Measurements from ENCODE around the gene GRB10.
A peak's percentile ranks its signal among the peaks of the same experiment; 100 is the strongest.

The GRB10 gene

GRCh38 chr7:50652400-50653125 is 130.1 kb downstream of the GRB10 start:
- DNase-seq: no peak

DNA sequence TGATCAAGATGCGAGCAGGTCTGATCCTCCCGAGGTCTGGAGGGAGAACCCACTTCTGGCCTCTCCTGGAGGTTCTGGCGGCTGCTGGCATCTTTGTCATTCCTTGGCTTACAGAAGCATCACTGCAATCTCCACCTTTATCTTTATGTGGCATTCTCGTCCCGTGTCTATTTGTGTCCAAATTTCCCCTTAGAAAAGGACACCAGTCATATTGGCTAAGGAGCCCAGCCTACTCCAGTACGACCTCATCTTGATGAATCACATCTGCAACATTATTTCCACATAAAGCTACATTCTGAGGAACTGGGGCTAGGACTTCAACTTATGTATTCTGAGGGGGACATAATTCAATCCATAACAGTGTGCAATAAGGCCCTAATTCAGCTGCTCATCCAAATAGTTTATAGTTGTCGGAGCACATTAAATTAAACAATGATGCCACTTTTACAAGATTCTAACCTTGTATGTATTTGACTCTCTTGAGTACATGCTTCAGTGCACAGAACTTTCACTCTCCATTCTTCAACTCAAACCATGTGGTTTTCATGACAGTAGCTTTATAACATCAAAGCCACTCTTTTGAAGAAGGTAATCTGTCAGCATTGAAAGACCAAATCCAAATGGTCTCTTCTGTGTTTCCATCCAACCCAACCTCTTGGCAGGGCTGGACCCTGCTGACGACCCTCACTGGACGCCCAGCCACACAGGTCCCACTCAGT is 131.3 kb downstream of the GRB10 start:
- no peak for DNase-seq

DNA sequence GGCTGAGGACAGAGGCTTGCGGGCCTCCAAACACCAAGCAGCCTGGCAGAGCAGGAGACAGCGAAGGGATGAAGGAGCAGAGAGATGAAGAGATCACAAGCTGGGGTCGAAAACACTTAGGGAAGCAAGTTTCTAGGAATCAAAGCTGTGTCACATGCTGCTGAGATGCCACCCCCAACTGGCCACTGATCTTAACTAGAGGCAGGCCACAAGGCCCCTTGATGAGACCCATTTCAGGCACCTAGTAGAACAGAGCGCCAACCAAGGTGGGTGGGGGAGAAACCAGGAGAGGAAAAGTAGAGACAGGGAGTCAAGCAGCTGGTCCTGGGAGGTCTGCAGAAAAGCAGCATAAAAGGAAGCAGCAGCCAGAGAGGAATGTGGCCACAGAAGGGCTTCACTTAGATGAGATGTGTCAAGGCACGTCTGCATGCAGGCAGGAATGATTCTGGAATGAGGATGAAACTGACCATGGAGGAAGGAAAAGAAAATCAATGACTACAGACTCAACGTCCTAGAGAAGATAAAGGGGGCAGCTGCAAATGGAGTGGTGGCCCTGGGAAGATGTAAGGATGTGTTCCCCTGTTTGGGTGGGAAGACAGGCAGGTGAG is 132.5 kb downstream of the GRB10 start:
- DNase-seq: no peak

DNA sequence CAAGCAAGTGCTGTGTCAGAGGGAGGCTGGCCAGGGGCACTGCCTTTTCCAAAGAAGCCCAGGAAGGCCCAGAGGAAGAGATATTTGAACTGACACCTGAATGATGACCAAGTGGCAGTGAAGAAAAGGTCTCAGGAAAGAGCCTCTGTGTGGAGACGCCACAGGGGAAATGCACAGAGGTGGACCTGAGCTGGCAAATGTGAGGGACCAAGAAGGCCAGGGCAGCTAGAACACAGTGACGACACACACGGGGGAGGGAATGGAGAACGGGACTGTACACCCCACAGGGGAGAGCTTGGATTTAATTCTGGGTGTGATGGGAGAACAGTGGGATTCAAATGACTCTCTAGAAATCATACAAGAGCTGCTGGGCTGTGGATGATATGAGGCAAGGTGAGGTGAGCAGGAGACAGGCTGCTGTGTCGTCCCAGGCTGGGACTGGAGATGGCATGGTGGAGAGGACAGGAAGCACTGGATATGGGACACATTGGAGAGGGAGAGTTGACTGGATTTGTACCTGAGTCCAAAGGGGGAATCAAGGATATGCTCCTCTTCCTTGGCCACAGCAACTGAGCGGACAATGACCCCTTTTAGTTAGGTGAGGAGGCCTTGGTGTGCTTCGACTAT is 133.3 kb downstream of the GRB10 start:
- no peak for DNase-seq

- DNase-seq: no peak
Measured at GRCh38 chr7:50648570-50649169, 134.0 kb downstream of the GRB10 start.

DNA sequence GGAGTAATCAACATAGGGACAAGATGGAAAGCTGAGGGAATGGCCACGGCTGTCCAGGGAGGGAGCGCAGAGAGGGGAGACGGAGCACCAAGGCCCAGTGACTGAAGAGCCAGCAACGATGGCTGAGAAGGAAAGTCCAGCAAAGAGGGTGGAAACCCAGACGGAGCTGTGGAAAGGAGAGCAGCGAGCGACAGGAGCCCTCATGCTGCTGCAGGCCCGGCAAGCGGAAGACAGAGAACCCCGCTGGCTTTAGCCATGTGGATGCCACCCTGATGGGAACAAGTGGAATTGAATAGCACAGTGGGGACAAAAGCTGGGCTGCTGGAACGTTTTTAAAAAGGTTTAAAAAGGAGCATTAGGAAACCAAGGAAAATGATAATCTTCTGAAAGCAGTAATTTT is 134.6 kb downstream of the GRB10 start:
- no peak for DNase-seq

GRCh38 chr7:50647286-50647980 is 135.3 kb downstream of the GRB10 start:
- no peak for DNase-seq

DNA sequence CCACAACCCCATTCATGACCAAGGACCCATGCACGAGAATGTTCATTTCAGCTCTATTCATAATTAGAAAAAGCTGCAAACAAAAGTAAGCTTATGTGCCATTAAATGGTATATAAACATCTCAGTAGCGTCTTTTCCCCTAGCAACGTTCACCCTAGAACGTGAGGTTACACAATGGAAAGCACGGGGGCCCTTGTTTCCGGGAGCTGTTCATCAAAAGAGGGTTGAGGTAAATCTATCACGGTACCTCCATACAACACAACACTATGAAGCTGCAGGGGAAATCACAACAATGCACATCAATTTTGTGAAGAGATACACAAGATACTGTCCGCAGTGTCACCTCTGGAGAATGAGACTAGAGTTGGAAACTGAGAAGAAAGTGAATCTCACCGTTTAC is 136.6 kb downstream of the GRB10 start:
- DNase-seq: no peak

GRCh38 chr7:50645186-50645585 is 137.5 kb downstream of the GRB10 start:
- no peak for DNase-seq

DNA sequence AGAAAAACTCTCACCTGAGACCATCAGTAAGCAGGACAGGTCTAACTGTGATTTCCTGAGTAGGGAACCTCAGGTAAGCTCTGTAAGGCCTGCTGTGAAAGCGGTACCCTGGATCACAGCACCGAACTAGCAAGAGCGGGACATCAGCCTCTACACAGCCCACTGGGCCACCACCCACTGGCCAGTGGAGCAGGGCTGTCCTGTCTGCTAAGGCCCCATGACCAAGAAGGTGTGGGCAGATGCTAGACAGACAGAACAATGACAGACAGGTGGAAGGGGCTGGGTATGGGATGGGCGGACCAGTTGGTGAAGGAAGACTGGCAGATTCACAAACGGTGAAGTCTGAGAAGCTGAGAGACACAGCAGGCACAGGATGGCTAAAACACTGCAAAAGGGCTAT is 138.1 kb downstream of the GRB10 start:
- no peak for DNase-seq

DNA sequence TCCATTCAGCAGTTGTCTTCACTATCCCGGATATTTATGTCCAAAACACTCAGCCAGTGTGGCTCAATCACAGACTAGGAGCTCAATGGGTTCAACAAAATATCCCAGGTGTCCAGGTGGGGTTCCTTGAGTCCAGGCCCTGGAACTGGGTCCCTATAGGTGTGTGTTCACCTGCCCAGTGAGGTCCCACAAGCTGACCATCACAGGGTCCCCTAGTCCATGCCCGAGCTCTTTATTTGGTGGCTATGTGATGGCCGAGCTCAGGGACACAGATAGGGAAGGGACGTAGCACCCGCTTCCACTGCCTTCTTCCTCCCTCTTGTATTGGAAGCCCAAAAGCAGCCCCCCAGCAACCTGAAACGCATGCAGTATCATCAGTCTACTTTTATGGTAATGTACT is 138.6 kb downstream of the GRB10 start:
- no peak for DNase-seq

DNA sequence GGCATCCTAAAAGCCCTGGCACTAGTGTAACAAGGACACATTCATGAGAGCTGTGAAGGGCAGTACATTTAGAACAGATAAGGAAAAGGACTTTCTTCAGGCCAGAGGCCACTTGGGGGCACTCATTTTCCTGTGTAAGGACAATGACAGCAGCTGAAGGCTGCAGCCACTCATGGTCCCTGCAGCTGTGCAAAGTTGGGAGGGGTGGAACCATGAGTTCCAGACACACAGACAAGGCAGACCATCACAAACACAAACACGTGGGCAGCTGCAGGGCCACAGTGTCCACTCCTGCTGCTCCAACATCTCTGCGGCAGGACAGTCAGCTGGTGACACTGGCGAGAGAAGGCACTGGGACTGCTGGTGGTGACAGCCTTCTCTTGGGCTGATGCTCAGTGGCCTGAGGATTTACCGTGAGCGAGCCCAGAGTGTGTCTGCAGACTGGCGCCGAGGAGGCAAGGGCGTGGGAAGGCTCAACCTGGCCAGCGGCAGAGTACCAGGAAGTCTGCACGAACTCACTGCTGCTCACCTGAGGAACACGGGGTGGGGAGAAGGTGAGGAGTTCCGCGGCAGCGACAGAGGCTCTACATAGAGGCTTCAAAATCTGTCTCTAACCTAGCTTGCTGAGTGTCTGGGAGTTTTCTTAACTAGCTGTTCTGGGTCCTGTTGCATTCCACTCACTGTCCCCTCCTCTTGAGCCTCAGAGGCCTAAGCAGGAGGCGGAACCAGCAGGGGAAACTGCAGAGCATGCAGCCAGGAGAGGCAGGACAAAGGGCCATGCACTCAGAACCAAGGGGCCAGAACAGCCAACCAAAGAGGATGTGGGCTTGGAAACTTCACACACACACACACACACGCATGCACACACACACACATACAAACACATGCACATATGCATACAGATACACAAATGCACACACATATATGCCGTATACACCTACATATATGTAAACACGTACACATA is 141.0 kb downstream of the GRB10 start:
- DNase-seq: no peak

DNA sequence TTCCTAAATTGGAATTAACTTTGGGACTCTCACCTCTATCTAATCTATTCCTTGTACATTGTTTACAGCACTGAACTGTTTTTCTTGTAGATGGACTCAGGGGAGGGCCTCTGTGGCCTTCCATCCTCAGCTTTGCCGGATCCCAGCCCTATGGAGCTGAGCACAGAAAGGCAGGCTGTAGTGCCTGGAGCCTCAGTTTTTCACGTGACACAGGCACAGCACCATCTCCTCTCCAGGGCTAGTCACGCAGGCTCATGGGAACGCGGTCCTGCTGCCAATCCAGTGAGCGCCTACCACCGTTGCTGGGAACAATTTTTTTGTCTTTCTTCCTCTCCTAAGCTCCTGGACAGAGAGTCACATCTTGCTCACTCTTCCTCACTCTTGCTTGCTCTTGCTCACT is 141.9 kb downstream of the GRB10 start:
- DNase-seq: no peak

DNA sequence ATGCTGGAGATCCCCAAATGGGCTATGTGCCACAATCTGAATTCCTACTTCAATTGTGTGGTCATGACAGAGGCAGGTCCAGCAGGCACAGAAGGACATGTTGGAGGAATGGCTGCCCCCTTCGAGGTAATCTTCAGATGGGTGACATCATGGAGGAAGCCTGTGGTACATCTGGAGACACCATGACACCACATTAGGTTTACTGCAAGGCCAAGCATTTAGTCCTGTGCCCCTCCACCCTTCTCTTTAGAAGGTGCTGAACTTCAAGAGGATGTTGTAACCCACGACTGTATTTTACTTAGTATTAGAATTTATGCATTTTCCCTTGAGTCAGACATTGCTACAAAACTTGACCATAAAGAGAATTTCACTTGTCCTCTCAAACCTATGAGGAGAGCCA is 142.4 kb downstream of the GRB10 start:
- DNase-seq: no peak

DNA sequence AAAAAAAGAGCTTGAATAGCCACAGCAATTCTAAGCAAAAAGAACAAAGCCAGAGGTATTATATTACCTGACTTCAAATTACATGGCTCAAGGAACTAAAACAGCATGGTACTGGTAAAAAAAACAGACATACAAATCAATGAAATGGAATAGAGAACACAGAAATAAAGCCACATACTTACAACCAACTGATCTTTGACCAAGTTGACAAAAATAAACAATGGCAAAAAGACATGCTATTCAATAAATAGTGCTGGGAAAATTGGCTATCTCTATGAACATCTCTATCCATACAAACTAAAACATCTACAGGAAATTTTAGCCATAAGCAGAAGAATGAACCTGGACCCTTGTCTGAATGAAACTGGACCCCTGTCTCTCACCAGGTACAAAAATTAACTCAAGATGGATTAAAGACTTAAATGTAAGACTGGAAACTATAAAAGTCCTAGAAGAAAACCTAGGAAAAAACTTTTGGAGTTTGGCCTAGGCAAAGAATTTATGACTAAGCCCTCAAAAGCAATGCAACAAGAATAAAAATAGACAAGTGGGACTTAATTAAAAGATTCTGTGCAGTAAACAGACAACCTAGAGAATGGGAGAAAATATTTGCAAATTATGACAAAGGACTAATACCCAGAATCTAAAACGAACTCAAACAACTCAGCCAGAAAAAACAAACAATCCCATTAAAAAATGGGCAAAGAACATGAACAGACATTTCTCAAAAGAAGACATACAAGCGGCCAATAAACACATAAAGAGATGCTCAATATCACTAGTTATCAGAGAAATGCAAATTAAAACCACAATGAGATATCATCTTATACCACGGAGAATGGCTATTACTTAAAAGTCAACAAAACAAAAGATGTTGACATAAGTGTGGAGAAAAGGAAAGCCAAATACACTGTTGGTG is 144.7 kb downstream of the GRB10 start:
- DNase-seq: no peak

GRCh38 chr7:50634378-50634777 is 148.3 kb downstream of the GRB10 start:
- DNase-seq: no peak

- no peak for DNase-seq
Measured at GRCh38 chr7:50633414-50633710, 149.3 kb downstream of the GRB10 start.

GRCh38 chr7:50632561-50633413 is 149.9 kb downstream of the GRB10 start:
- DNase-seq: peak; percentile 58

GRCh38 chr7:50631639-50632038 is 151.1 kb downstream of the GRB10 start:
- no peak for DNase-seq

DNA sequence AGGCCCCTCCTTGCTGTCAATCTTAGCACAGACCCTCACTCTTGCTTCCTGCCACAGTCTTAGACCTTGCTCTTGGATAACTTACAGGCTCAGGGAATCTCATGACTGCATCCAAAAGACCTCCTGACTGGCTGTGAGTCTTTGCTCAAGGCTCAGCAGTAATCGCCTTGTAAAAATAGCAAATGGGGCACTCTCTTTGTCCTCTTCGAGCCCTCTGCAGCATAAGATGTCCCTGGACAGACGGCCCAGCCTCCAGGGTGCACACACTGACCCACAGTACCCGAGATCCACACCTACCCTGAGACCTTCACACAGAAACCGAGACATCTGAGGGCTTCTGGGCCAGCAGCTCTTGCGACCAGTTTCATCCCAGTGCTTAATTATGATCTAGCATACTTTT is 151.6 kb downstream of the GRB10 start:
- DNase-seq: no peak
